HG03469 (cell line): ENCODE measurements around the gene FMNL3.
"Not testable (repeated sequence)": the region's sequence is repeated elsewhere in the genome, so short reads cannot be mapped to it uniquely, and the experiment has no call there.

ENCODE experiments used
- ATAC-seq: cut with Tn5 transposase; IDR thresholded peaks from one replicate; pipeline ENCODE4 v1.9.1; 2021; ENCODE audit warnings: mild to moderate bottlenecking, moderate library complexity, moderate number of reproducible peaks; ENCODE audit not compliant: unreplicated experiment

FMNL3 gene

DNA sequence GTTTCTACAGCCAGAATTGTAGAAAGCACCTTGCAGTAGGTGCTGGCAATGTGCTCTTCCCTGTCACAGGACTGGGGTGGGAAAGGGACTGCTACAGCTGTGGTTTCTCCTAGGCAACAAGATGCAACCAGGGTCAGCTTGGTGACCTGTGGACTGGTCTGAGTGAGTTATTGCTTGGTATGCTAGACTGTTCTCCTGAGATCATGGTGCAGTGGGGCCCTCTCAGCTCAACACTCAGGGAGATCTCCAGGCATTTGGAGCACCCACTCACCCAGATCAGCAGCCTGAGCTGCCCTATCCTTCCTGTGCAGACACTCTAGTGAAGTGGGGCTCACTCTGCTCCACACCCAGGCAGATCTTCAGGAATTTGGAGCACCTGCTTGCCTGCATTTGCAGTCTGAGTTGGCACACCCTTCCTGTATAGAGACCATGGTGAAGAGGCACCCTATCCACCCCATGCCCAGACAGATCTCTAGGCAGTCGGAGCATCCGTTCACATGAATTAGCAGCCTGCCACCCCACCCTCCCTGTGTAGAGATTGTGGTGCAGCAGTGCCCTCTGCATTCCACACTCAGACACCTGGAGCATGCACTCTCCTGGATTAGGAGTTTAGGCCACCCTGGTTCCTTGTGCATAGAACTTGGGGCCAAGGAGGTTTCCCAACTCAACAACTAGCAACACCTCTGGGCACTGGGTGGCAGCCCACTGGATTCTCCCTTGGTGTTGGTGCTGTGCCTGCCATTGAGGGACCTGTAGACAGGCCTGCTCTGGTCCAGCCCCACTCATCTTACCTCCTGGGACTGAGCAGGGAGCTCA is 97.9 kb downstream of the FMNL3 start:
- ATAC-seq: no peak

DNA sequence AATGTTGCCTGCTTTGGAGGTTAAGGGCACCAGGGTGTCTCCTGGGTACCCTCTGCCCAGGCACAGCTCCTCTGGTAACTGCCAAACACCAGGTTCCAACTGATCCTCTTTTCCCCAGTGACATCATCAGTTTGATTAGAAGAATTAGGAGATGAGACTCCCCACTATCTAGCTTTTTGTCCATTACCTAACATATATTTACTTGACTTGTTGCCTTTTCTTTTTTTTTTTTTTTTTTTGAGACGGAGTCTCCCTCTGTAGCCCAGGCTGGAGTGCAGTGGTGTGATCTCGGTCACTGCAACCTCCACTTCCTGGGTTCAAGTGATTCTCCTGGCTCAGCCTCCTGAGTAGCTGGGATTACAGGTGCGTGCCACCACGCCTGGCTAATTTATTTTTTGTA is 101.7 kb downstream of the FMNL3 start, which contains the start of gene FAM186B:
Gene FAM186B, minus strand, starts transcription at position 101 of the 400 bp plus-strand sequence. CDS start 162 bp downstream, outside the sequence.
- ATAC-seq: not testable (repeated sequence)

DNA sequence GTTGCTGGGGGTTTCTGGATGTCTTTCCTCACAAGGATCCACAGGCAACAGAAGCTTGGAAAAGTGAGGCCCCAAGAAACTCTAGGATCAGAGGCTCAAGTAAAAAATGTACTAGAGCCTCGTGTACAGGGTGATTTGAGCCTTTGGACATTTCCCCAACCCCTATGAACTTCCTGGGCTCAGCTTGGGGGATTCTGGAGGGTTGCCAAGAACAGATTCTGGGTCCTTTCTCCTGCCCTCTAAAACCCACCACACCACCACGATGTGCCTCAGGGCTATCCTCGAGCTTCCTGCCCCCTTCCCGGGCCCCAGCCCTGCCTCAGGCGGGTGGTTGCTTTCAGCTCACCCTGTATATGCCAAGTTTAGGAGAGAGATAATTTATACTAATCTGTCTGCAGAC is 102.3 kb downstream of the FMNL3 start:
- ATAC-seq: no peak

DNA sequence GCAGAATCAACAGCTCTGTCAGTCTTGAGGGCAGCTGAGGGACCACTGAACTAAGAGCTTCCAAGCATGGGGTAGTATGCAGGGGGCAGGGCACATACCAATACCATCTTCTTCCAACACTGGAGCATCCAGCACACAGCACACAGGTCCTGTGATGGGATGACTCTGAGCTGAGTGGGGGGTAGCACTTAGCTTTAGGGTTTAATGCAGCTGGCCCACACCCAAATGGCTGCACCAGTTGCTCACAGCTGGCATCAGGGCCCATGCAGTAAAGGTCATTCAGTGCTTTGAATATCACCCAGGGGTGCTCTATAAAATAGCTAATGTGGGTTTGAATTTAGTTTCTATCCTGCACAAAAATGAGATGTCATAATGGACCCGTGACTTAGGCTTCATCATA is 103.5 kb downstream of the FMNL3 start:
- ATAC-seq: no peak

DNA sequence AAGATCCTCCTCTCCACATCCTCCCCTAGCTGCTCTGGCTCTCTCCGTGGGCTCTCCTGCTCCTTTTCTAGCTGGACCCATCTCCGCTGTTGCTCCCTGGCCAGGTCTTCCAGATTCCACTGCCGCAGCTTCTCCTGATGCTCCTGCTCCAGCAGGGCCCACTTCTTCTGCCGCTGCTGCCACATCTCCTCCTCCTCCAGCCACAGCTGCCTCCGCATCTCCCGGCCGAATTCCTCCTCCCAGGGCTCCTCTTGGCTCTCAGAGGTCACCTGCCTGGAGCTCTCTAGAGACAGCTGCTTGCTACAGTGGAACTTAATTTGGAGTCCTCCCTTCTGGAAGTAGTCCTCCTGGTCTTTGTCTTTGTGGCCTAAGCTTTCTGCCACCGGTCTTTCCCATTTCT is 107.2 kb downstream of the FMNL3 start:
- no peak for ATAC-seq

DNA sequence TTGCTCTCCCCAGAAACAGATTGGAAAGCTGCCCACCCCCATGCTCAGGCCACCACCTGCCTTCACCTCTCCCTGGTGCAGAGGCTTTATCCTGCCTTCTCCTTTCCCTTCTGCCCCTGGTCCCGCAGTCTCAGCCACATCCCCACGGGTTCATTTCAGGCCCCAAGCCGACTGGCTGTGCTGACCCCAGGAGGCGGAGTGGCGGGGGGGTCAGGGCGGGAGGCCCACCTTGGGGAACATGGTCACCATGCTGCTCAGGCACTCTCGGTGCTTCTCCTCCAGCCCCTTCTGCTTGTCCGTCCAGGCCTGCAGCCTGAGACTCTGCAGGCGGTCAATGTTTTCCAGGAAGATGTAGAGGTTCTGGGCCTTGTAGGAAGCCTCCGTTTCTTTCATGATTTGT is 108.7 kb downstream of the FMNL3 start:
- ATAC-seq: no peak

DNA sequence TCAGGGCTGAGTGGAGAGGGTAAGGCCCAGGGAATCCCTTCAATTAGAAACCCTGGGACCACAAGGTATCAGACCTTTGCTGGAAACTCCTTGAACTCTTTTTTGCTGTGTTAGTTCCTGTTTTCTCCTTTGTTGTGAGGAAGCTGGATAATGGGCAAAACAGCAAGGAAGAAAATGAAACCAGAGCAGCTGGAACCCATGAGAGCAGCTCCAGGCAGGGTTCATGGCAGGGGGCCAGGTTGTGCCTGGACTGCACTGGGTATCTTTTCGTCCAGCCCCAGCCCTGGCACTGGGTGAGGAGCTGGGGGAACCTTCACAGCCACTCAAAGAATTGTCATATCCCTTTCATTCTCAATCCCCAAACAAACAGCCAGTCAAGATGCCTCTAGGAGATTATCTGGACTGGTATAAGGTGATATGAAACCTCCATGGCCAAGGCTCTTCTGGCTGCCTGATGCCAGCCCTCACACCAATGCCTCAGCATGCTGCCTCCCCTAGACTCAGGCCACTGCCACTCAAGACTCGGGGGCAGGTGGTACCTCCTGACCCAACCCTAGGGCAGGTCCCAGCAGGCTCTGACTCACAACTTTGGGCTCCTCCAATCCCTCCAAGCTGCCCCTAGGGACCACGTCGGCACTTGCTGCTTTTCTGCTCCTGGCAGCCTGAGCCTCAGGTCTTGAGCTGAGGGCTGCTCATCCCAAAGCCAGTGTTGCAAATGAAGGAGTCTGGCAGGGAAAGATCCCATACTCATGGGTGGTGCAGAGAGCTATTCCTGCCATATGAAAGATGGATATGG is 118.3 kb downstream of the FMNL3 start:
- ATAC-seq: no peak

DNA sequence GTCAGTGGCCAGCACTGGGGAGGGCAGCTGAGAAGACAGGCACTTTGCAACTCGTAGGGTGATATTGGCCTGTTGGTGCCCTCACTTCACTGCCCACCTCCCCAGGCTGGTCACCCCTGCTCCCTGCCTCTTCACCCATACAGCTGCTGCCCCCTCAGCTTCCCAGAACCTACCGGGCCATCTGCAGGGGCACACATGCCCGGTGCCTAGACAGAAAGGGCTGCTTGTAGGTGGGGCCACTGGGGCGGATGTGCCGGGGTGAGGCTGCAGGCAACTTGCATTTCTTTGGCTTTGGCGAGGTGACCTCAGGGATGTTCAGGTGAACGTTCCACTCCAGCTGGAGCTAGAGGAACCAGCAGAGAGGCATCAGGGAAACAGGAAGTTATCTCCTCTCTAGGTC is 118.9 kb downstream of the FMNL3 start:
- no peak for ATAC-seq

DNA sequence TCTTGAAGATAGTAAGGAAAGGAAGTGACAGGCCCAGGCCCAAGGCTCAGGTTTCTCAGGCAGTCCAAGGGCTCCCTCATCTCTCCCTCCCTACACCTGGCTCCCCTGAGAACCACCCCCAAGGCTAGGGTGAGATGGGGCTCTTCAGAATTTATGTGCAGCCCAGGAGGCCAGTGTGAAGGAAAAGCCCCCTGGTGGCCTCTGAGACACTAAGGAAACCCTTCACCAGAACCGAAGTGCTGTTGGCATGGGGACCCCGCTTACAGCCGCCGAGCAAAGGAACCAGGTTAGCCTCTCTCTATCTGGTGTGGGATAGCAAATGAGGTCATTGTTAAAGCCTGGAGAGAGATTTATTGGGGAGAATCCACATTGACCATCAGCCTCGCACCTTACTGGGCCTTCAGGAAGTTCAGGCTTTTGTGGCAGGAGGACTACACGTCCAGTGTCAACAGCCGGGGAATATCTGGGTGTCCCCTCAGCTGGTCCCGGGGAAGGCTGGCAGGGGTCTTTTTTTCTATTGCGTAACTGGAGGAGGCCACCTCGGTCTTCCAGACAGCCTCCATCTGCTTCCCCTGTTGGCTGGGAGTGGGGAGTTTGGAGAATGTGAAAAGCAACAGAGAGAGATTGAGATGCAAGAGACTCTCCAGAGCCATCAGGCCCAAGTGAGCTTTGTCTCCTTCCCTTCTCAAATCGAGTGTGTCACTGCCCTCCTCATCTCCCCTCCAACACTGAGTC is 119.9 kb downstream of the FMNL3 start:
- ATAC-seq: no peak
